Amniotic stem cell (primary cell): ENCODE results near the gene ALLC.

Experiments
- DNase-seq: peaks from one replicate; lab custom pipeline; 2025; lab: John Stamatoyannopoulos, UW

ALLC gene

GRCh38 chr2:3725458-3726250 is 67.7 kb downstream of the ALLC start:
- no peak for DNase-seq

- DNase-seq = no peak
Measured at GRCh38 chr2:3726511-3726910, 68.5 kb downstream of the ALLC start.

GRCh38 chr2:3727397-3728045 is 69.5 kb downstream of the ALLC start:
- no peak for DNase-seq

- DNase-seq = peak; percentile 17
Measured at GRCh38 chr2:3728104-3729054, 70.4 kb downstream of the ALLC start.

- DNase-seq = no peak
Measured at GRCh38 chr2:3729055-3729448, 71.1 kb downstream of the ALLC start.

- DNase-seq = no peak
Measured at GRCh38 chr2:3729786-3730185, 71.8 kb downstream of the ALLC start.

GRCh38 chr2:3730646-3731045 is 72.6 kb downstream of the ALLC start:
- no peak for DNase-seq

GRCh38 chr2:3731829-3732228 is 73.8 kb downstream of the ALLC start:
- no peak for DNase-seq

- DNase-seq = no peak
Measured at GRCh38 chr2:3736112-3736511, 78.1 kb downstream of the ALLC start.

- no peak for DNase-seq
Measured at GRCh38 chr2:3737128-3737527, 79.1 kb downstream of the ALLC start.

- DNase-seq = no peak
Measured at GRCh38 chr2:3738454-3738853, 80.5 kb downstream of the ALLC start.

- no peak for DNase-seq
Measured at GRCh38 chr2:3739313-3739712, 81.3 kb downstream of the ALLC start.

- DNase-seq = no peak
Measured at GRCh38 chr2:3741396-3741795, 83.4 kb downstream of the ALLC start.

- DNase-seq = no peak
Measured at GRCh38 chr2:3741867-3742602, 84.0 kb downstream of the ALLC start.

- no peak for DNase-seq
Measured at GRCh38 chr2:3742743-3743508, 84.9 kb downstream of the ALLC start.

- DNase-seq = no peak
Measured at GRCh38 chr2:3743951-3744555, 86.1 kb downstream of the ALLC start.

GRCh38 chr2:3745920-3746319 is 87.9 kb downstream of the ALLC start:
- no peak for DNase-seq

- no peak for DNase-seq
Measured at GRCh38 chr2:3747032-3747654, 89.1 kb downstream of the ALLC start.

- no peak for DNase-seq
Measured at GRCh38 chr2:3747826-3748225, 89.8 kb downstream of the ALLC start.

GRCh38 chr2:3749201-3749600 is 91.2 kb downstream of the ALLC start:
- no peak for DNase-seq
